Left kidney (tissue), 2 donors: ENCODE measurements around the gene EYA2. TPM values are rescaled to one million over a fixed set of nuclear protein-coding genes. Genes with fewer than 3 reads are reported as not detected.

ENCODE experiments used
- DNase-seq: peaks from one replicate; pipeline ENCODE4 v3.0.0-alpha.2; 2013
- polyA plus RNA-seq: library from polyadenylated mRNA; unstranded; fragments of 120-200 nt; gene quantifications from one replicate; pipeline ENCODE4 v1.2.1, GENCODE V29; 2013; ENCODE audit not compliant: insufficient read length

EYA2 gene
- polyA plus RNA-seq, 1 donor, result 0.52 TPM

- no peak for DNase-seq
Measured at GRCh38 chr20:47111576-47111975, 216.9 kb downstream of the EYA2 start.

DNA sequence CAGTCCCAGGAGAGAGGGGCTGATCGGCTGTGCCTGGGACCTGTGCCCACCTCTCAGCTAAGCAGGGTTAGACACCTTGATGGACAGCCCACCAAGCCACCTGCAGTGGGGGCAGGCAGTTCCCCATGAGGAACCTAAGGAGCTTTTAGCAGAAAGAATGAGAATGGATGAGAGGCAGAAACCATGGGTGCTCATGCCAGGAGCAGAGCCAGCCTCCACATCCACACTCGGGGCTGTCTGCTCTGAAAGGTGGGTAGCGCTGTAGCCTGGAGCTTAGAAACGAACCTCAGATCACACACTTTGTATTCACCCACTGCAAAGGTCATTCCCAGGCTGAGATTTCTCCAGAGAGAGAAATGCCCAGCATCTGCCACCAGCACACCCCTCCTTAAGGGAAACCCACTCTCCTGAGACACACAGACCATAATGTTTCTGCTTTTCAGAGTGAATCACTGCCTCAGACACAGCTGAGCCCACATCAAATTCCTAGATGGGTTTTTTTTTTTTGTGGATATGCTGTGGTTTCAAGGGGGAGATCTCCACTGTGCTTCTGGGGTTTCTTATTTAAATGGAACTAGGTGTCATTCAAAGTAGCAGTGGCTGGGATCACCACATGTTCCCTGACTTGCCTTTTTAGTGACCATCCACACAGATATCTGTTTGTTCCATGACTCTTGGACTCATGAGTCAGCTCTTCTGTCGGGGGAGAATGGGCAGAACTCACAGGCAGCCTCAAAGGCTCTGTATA, 218.9 kb downstream of the EYA2 start:
- no peak for DNase-seq

- DNase-seq, result no peak
Measured at GRCh38 chr20:47115694-47116093, 221.1 kb downstream of the EYA2 start.

DNA sequence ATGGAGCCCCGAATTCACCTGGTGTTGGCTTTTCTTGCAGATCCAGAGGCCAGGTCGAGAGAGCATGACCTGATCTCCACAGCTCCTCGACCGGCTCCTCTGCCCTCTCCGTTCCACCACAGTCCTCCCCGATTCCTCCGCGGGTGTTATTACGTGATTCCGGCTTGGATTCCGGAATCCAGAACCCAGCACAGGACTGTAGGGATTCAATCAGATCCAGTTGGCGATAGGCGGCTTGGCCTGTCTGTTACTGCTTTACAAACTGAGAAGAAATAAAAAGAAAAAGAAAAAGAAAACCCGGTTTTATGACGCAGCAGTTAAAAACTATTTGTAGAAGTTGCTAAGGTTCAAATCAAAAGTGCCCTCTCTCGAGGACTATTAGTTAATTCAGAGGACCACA, 222.7 kb downstream of the EYA2 start:
- no peak for DNase-seq

- no peak for DNase-seq
Measured at GRCh38 chr20:47117773-47118172, 223.1 kb downstream of the EYA2 start.

DNA sequence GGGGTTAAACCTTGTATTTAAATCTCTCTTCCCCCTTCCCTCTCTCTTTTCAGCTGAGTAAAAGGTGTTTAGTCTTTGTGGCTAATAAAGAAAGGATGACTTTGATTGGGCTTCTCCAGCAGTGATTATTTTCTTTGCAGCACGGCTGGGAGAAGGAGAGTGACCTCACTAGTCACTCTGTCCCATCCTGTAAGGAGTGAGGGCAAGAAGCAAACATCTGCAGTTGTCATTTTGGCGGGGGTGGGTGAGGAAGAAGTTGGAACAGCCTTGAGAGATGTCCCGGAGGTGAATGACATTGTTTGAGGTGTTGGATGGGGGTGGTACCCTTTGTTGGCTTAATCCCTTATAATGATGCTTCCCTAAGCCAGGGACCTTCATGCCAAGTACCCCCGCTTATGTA, 223.6 kb downstream of the EYA2 start:
- no peak for DNase-seq

DNA sequence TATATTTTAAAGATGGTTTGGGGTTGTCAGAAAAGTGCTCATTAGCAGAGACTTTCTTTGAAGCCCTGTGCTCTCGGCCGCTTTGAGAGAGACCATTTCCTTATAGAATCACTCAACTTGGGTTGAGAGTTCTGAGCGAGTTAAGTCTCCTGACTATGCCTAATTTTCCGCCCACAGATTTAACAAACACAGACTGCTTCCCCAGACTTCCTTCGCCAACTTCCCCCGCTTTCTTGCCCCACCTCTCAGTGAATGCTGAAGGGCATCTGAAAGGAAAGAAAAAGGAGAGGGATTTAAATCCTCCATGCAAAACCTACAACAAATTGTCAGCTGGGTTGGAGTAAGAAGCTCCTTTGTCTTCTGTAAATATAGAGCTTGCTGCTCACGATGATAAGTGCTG, 224.0 kb downstream of the EYA2 start:
- DNase-seq, result no peak

DNA sequence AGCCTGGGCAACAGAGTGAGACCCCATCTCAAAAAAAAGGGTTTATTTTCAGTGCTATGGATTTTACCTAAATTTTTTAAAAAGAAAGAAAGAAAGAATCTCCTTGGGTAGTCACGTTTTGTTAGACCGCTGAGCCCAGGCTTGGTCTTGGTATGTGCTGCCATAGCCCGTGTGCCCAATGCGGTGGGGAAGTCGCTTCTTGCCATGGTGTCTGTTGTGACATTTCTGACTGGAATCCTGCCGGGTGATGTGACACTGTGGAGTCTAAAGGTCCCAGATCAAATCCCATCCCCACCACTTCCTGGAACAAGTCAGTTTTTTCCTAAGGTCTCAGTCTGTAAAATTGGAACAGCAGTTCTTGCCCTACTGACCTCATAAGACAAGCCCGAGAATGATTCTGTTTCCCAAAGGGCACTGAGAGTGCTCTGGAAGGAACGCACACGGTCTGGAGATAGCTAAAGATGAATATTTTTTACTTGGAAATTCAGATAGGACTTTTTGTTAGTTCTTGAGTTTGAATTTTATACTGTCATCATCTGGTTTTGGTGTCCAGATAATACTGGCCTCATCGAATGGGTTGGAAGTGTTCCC, 225.8 kb downstream of the EYA2 start:
- no peak for DNase-seq

DNA sequence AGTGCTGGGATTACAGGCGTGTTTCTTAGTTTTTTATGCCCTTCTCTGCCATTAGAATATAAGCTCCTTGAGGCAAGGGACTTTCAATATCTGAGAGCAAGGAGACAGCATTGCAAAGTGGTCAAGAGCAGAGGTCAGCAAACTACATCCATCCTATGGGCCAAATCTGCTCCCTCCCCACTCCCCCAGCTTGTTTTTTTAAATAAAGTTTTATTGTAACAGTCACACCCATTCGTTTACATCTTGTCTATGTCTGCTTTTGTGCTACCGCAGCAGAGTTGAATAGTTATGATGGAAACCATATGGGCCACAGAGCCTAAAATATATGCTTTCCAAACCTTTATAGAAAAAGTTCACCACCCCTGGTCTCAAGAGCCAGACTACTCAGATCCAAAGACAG, 227.9 kb downstream of the EYA2 start:
- DNase-seq, result no peak

- no peak for DNase-seq
Measured at GRCh38 chr20:47124181-47124717, 229.6 kb downstream of the EYA2 start.

DNA sequence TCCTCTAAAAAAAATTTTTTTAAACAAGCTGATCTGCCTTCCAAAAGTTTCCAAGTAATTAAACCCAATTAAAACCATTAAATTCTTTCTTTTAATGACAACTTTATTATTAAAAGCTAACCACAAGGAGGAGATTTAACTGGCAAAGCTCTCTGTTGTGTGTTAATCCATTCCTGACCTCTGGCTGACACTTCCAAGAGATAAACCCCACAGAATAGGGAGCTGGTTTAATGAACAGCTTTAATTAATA, 230.8 kb downstream of the EYA2 start:
- DNase-seq, result no peak

- no peak for DNase-seq
Measured at GRCh38 chr20:47125758-47126591, 231.3 kb downstream of the EYA2 start.

GRCh38 chr20:47126709-47127108, 232.1 kb downstream of the EYA2 start:
- DNase-seq, result no peak

- no peak for DNase-seq
Measured at GRCh38 chr20:47127546-47127945, 232.9 kb downstream of the EYA2 start.

GRCh38 chr20:47127999-47128398, 233.4 kb downstream of the EYA2 start:
- DNase-seq, result no peak

- no peak for DNase-seq
Measured at GRCh38 chr20:47129306-47129705, 234.7 kb downstream of the EYA2 start.

GRCh38 chr20:47133809-47134456, 239.3 kb downstream of the EYA2 start:
- no peak for DNase-seq

GRCh38 chr20:47136782-47137181, 242.1 kb downstream of the EYA2 start:
- DNase-seq, result no peak

DNA sequence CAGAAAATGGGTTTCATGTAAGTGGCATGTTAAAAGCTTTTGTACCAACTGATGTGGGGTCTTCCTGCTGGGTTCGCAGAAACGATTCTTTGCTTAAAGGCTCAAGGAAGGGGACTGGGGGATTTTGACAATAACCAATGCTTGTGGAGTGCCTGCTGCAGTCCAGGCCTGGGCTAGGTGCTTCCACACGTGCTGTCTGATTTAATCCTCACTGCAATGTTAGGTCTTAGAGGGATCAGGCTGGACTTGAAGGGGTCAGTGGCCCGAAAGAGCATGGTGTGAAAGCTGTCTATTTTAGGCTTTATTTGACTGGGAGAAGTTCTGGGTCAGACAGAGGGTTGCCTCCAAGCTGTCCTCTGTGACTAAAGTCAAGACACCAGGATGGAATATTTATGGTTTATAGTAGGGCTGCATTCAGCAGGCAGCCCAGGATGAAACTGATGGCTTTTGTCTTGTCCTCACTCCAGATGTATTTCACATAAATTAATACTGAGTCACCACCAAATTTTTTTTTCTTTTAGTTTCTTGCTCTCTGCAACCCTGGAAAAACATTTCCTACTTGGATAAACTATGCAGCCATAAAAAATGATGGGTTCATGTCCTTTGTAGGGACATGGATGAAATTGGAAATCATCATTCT, 242.7 kb downstream of the EYA2 start:
- no peak for DNase-seq

- no peak for DNase-seq
Measured at GRCh38 chr20:47139934-47140535, 245.4 kb downstream of the EYA2 start.

GRCh38 chr20:47141350-47141921, 246.8 kb downstream of the EYA2 start:
- DNase-seq, result no peak
